SKM-1 (cell line): ENCODE measurements around the gene RETREG1.
A peak's percentile ranks its signal among the peaks of the same experiment; 100 is the strongest.
"Not testable (repeated sequence)": the region's sequence is repeated elsewhere in the genome, so short reads cannot be mapped to it uniquely, and the experiment has no call there.

ENCODE experiments used
- DNase-seq: peaks from one replicate; lab custom pipeline; 2025; ENCODE audit not compliant: unreplicated experiment; lab: John Stamatoyannopoulos, UW

RETREG1 gene

GRCh38 chr5:16557477-16557876, 59.3 kb downstream of the RETREG1 start:
- DNase-seq = no peak

DNA sequence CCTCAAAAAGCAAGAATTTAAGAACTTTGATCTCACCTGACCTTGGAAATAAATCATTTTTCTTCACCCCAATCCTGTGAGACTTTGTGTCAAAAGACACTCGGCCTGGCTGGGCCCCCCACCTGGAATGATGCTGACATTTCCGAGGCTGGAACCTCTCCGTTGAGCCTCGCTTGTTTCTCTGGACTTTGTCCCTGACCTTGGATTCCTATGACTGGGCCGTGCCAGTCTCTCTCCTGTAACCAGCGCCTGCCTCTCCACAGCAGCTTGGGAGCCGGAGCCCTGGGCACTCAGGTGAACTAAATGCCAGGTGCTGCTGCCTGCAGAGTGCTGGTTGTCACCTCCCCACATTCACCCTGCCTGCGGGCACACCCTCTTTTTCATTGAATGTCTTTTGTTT, 62.7 kb downstream of the RETREG1 start:
- no peak for DNase-seq

GRCh38 chr5:16552666-16553343, 64.0 kb downstream of the RETREG1 start:
- DNase-seq = peak; percentile 49

DNA sequence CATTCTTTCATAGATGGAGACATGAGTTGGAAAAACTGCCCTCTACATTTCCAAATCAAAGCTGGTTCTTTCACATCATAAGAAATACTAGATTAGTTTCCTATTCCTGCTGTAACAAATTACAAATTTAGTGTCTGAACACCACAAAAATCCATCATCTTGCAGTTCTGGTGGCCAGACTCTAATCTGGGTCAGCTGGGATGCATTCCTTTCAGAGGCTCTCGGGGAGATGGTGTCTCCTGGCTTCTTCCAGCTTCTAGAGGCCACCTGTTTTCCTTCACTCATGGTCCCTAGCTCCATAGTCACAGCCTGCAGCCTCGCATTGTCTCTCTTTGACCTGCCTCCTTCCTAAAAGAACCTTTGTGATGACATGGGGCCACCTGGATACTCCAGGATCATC, 65.2 kb downstream of the RETREG1 start:
- DNase-seq = no peak

DNA sequence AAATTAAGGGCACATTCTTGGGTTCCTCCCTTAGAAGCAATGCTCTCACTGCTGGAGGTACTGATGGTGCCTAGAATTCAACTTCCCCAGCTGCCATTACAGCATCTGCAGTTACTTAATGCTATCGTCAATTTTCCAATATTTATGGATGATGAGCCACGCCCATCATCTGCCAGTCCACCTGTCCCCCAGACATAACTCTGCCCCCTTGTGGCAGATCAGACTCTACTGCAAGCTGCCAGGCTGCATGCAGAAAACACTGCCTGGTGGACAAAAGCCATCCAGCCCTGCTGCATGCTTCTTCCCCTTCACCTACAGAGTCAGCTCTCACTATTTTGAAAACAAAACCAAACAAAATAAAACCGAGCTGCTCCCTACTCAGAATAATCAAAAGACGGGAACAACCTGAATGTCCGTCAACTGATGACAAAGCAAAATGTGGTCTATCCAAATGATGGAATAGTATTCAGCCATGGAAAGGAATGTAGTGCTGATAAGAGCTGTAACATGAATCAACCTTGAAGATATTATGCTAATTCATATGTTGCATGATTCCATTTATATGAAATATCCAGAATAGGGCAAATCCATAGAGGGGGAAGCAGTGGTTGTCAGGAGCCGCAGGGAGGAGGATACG, 66.4 kb downstream of the RETREG1 start:
- no peak for DNase-seq

DNA sequence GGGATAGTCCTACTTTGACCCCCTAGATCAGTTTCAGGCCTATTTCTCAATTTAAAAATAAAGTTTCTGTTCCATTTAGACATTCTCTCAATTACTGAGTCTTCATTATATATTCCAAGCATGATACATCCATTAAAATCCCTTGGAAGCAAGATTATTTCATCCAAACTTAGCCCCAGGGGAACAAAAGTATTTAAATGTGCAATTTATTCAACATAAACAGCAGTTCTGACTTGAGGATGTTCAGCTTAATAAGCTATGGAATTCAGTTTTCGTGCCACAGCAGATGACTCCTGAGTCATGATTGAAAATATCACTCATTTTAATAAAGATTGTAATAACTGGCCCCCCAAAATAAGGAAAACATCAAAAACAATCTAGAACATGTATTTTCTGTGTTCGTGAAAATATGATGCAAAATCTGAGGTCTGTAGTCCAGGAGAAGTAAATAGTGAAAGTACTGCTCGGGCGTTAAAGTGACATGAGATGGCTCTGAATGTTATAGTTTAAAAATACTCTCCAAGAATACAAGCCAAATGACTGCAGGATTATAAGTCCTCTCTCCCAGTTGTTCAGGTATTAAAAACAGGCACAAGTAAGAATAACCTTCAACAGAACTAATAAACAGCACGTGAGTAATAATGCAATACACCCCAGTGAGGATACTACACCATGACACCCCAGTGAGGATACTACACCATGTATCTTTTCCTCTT, 67.1 kb downstream of the RETREG1 start:
- no peak for DNase-seq

GRCh38 chr5:16548812-16549211, 68.0 kb downstream of the RETREG1 start:
- no peak for DNase-seq

GRCh38 chr5:16548115-16548514, 68.7 kb downstream of the RETREG1 start:
- DNase-seq = no peak

- DNase-seq = no peak
Observed at GRCh38 chr5:16547200-16547842, 69.5 kb downstream of the RETREG1 start.

DNA sequence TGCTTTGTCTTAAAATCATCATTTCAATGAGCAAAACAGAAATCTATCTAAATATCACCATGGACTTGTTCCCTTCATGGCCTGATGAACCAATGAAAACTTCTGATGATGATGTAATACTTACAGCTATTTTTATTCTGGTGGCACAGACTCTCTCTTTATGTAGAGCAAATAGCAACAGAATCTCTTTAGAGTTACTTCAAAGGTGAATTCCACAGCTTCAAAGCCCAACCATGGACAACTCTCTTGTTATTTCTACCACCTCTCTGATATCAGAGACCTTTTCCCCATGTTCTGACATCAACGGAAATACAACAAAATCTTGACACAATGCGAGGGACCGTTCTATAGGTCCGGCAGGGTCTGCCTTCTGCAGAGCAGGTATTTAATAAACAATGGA, 70.1 kb downstream of the RETREG1 start:
- no peak for DNase-seq

GRCh38 chr5:16544607-16545374, 72.0 kb downstream of the RETREG1 start:
- no peak for DNase-seq

- DNase-seq = not testable (repeated sequence)
Observed at GRCh38 chr5:16543206-16543605, 73.6 kb downstream of the RETREG1 start.

DNA sequence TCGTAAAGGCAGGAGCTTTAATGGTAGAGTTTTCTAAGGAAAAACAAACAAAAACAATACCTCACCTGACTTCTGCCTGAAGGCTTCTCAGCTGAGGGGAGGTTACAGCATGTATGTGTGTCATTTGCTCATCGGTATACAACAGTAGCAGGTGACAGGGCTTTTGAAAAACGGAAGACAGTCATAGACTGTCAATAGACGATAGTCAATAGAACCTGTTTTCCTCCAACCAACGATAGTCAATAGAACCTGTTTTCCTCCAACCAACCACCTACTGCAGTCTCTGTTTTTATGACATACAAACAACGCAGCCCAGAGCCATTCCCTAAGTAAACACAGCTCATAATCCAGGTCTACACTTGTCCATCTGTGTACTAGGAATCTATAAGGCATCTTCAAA, 74.6 kb downstream of the RETREG1 start:
- no peak for DNase-seq

- not testable (repeated sequence) for DNase-seq
Observed at GRCh38 chr5:16541592-16541991, 75.2 kb downstream of the RETREG1 start.

- DNase-seq = no peak
Observed at GRCh38 chr5:16540421-16540820, 76.4 kb downstream of the RETREG1 start.

GRCh38 chr5:16539169-16539666, 77.6 kb downstream of the RETREG1 start:
- DNase-seq = no peak

GRCh38 chr5:16538006-16538405, 78.8 kb downstream of the RETREG1 start:
- DNase-seq = no peak

DNA sequence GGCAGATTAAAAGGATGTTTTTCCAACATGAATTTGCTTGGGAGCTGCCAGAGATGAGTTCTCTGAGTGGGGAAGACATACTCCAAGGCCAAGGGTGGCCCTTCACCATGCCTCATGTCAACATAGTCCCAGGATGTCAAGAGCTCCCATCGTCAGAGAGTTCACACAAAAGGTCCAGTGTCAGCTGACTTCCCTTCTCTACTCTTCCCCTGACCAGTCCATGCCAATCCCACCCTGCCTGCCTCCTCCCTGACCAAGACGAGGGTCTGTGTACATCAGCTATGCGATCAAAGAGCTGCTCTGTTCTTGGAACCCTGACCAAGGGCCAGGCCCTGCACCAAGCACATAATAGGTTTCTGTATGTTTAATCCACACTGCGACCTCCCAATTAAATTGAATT, 80.0 kb downstream of the RETREG1 start:
- no peak for DNase-seq

- DNase-seq = no peak
Observed at GRCh38 chr5:16536246-16536645, 80.6 kb downstream of the RETREG1 start.

DNA sequence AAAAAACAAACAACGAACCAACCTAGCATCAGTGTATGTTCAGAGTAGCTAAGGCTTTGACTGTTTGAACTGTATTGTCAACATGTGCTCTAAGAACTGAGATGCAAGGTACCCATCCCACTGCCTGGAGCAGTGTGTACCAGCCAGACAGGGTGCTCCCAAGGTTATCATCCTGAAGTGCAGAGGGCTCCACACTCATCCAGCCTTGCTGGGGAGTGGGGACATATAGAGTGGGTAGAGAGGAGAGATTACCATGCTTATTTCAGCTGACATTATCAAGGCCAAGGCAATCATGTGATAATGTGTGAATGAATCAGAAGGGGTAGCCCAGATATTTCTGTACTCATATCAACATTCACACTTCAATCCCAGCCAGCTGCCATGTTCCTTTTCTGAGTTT, 82.5 kb downstream of the RETREG1 start:
- DNase-seq = no peak
